Stimulated activated effector memory CD8-positive, alpha-beta T cell treated with anti-CD3 and anti-CD28 coated beads, Interleukin-12 subunit alpha, Interleukin-12 subunit beta, amount 100 ng/mL, for 72 hours (primary cell): ENCODE data around the gene TNFAIP8L2.

Source experiments
- ATAC-seq: fragments of 150-1000 bp; cut with Tn5 transposase; 2 replicates; pipeline ENCODE4 v1.10.0; 2021
- DNase-seq, 2 donors: peaks; one replicate each; pipeline ENCODE4 v3.0.0; 2021 to 2022; ENCODE audit warnings: low spot score in 2 of 2
- H3K27ac Mint-ChIP-seq: one replicate; pipeline ENCODE4 v1.8.0; 2022; ENCODE audit warnings: mild to moderate bottlenecking, mixed read lengths
- H3K36me3 Mint-ChIP-seq: one replicate; pipeline ENCODE4 v1.8.0; 2022; ENCODE audit warnings: mild to moderate bottlenecking, mixed read lengths
- H3K4me1 Mint-ChIP-seq: one replicate; pipeline ENCODE4 v1.8.0; 2022; ENCODE audit warnings: mixed read lengths
- H3K4me3 Mint-ChIP-seq: one replicate; pipeline ENCODE4 v1.8.0; 2022; ENCODE audit warnings: mild to moderate bottlenecking, mixed read lengths
- H3K9me3 Mint-ChIP-seq: one replicate; pipeline ENCODE4 v1.8.0; 2022; ENCODE audit warnings: mixed read lengths

The TNFAIP8L2 gene

DNA sequence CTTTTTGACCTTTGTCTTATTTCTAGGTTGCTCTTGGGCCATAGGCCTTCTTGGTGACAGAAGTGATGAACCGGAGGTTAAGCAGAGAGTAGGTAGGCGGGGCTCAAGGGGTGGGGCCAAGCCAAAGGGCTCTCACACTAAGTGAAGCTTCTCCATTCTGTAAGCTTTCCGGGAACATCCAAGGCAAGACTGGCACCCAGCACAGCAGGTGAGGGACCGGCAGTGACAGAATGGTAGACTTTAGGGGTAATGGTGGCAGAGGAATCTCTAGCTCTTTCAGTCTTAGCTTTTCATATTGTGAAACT, at the start of gene TNFAIP8L2:
Gene TNFAIP8L2 (plus strand): TSS at position 135 of the 305 bp plus-strand sequence. CDS start 2,049 bp downstream, outside the sequence.
- H3K4me1 Mint-ChIP-seq: peaks cover 47% of the 10 kb centered on the region
- peak within 1 kb of the TSS; percentile 100 for H3K4me3 Mint-ChIP-seq
- peak within 1 kb of the TSS; percentile 100 for H3K27ac Mint-ChIP-seq
- DNase-seq (peak in 1 of 2 donors; percentile 85), ATAC-seq (peak; percentile 91)
- H3K36me3 Mint-ChIP-seq: peaks cover 52% of the 10 kb centered on the region
- no peaks in the 10 kb centered on the region for H3K9me3 Mint-ChIP-seq

DNA sequence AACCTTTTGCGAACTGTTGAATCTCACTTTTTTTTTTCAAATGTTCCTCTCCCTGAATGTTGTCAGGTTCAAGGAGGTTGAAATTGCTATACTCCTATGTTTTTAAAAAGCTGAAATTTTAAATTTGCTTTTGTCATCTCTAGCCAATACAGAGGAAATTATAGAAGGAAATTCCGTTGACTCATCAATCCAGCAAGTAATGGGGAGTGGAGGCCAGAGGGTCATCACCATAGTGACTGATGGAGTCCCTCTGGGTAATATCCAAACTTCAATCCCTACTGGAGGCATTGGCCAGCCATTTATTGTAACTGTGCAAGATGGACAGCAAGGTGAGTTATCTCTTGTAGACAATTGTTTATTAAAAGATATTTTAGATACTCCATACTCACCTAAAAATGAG, 49.6 kb upstream of the TNFAIP8L2 start:
- H3K27ac Mint-ChIP-seq: no peak overlapping the region
- no peaks in the 10 kb centered on the region for H3K4me1 Mint-ChIP-seq
- H3K9me3 Mint-ChIP-seq: no peaks in the 10 kb centered on the region
- ATAC-seq (no peak), DNase-seq (no peak)
- H3K36me3 Mint-ChIP-seq: peaks cover 37% of the 10 kb centered on the region
- no peak overlapping the region for H3K4me3 Mint-ChIP-seq

DNA sequence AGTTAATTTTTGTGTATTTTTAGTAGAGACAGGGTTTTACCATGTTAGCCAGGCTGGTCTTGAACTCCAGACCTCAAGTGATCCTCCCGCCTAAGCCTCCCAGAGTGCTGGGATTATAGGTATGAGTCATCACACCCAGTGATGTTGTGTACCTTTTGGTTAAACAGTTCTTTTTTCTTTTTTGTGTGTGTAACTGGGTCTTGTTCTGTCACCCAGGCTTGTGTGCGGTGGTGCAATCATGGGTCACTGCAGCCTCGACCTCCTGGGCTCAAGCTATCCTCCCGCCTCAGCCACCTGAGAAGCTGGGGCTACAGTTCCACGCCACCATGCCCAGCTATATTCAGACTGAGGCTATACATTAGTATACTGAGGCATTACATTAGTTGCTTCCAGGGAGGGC, 48.1 kb upstream of the TNFAIP8L2 start:
- H3K9me3 Mint-ChIP-seq: no peaks in the 10 kb centered on the region
- no peak overlapping the region for H3K4me3 Mint-ChIP-seq
- no peaks in the 10 kb centered on the region for H3K4me1 Mint-ChIP-seq
- no peak overlapping the region for H3K27ac Mint-ChIP-seq
- DNase-seq (no peak), ATAC-seq (no peak)
- peaks cover 37% of the 10 kb centered on the region for H3K36me3 Mint-ChIP-seq

DNA sequence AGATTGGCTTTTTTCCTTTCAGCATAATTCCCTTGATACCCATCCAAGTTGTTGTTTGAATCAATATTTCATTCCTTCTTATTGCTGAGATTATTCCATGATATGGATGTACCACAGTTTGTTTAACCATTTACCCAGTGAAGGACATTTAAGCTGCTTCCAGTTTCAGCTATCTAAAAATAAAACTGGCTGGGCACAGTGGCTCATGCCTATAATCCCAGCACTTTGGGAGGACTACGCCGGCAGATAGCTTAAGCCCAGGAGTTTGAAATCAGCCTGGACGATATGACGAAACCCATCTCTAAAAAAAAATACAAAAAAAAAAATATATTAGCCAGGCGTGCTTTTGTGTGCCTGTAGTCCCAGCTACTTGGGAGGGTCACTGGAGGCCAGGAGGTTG, 42.6 kb upstream of the TNFAIP8L2 start:
- ATAC-seq: no peak

DNA sequence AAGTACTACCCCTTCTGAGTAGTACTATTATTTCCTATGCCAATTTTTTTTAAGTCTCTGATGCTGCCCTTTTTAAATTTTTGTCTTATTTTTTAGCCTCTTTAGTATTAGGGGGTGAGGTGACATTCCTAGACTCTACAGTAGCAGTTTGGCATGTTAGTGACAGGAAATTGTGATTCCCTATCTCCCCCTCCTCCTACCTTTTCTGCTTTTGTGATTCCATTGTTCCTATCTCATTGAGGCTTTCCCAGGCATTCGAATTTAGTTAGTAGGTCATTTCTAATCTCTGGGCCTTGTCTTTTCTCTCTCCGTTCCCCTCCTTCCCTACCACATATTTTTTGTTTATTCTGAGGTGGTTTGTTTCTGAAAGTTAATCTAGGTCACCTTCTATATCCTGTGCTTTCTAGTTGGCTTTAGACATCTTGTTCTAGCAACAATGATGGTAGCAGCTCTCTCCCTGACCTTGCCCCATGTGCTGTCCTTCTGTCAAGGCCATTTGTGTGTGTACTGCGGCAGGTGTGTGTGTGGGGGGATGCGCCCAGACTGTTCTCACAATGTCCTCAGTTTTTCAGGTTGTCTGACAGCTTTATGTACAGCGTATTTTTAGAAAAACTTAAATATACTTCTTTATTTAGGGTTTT, 31.6 kb upstream of the TNFAIP8L2 start:
- no peaks in the 10 kb centered on the region for H3K9me3 Mint-ChIP-seq
- H3K36me3 Mint-ChIP-seq: peaks cover 22% of the 10 kb centered on the region
- H3K4me1 Mint-ChIP-seq: peaks cover 9% of the 10 kb centered on the region
- DNase-seq (no peak), ATAC-seq (no peak)
- no peak overlapping the region for H3K4me3 Mint-ChIP-seq
- peak overlapping the region; percentile 84 for H3K27ac Mint-ChIP-seq

More for the DNA sequence above, 42.6 kb upstream of the TNFAIP8L2 start:
- Mint-ChIP-seq H3K36me3 (peaks cover 28% of the 10 kb centered on the region), H3K4me3 (no peak overlapping the region), H3K4me1 (no peaks in the 10 kb centered on the region), H3K9me3 (no peaks in the 10 kb centered on the region), H3K27ac (no peak overlapping the region)
- no peak for DNase-seq

DNA sequence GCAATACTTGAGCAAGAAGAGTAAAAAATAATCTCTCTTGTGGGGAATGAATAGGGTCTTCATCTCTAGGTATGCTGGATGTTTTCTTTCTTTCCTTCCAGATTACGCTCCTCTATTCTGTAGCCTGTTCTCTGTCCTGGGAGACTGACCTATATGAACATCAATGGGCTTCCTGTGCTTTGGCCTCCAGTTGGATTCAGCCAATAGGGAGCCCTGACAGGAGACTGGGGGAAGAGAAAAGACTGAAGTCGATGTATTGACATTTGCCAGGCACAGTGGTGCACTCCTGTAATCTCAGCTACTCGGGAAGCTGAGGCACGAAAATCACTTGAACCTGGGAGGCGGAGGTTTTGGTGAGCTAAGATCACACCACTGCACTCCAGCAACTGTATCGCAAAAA, 27.6 kb upstream of the TNFAIP8L2 start:
- peaks cover 10% of the 10 kb centered on the region for H3K36me3 Mint-ChIP-seq
- no peak overlapping the region for H3K27ac Mint-ChIP-seq
- peaks cover 9% of the 10 kb centered on the region for H3K4me1 Mint-ChIP-seq
- ATAC-seq: no peak
- H3K4me3 Mint-ChIP-seq: no peak overlapping the region
- H3K9me3 Mint-ChIP-seq: no peaks in the 10 kb centered on the region
- no peak for DNase-seq

DNA sequence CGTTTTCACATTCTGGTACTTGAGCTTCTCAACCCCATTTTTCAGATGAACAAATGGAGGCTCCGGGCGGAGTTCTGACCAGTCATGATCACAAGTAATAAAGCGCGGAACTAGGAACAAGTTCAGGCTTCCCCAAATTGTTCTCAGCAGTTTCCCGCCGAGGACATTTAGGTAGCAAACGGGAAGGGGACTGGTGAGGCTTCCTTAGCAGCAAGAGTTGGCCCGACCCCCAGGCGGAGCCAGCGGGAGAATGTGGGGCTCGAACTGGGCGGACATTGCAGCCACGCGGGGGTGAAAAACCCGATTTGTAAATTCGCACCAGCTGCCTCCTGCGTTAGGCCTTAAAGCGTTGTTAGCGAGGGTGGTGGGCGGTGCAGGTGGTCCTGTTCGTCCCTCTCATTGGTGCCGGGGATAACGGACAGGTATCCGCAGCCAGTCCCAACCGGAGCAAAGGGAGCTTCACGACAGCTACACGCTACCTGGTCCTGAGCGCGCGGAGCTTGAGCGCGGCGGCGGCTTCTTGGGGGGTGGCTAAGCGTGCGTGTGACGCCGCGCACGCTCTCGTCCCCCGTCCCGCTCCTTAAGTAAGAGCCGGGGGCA, 25.4 kb upstream of the TNFAIP8L2 start:
- H3K9me3 Mint-ChIP-seq: no peaks in the 10 kb centered on the region
- peak; percentile 95 for ATAC-seq
- DNase-seq: peak; percentile 29 to 71
- H3K4me3 Mint-ChIP-seq: peak overlapping the region; percentile 59
- no peaks in the 10 kb centered on the region for H3K4me1 Mint-ChIP-seq
- peak overlapping the region; percentile 40 for H3K27ac Mint-ChIP-seq
- no peaks in the 10 kb centered on the region for H3K36me3 Mint-ChIP-seq

DNA sequence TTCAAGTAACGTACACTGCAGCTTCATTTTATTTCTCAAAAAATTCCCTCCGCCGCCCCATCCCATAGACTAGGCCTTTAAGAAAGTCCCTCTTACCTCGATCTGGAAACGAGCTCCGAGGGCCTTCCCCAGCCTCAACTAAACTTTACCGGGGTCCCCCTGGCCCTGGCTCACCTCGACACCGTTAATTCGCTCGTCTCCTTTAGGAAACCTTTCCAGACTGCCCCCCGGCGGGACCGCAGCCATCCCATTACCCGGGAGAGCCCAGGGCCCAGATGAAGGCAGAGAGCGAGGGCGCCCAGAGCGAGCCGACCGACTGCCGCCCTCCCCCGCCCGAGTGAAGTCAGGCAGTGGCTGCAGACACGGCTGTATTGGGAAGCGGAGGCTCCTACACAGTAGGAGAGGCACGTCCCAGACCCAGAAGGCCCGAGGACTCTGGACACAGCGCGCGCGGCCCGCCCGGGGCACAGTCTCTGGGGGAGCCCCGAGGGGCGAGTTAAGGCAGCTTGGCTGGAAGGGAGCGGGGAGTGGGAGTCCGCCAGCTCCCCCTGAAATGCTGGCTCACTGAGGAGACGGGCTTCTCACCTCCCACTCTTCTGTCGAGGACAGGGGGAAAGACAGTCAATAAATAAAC, 24.6 kb upstream of the TNFAIP8L2 start:
- Mint-ChIP-seq H3K9me3 (no peaks in the 10 kb centered on the region), H3K4me3 (peak overlapping the region; percentile 59), H3K36me3 (no peaks in the 10 kb centered on the region), H3K27ac (peak overlapping the region; percentile 40), H3K4me1 (no peaks in the 10 kb centered on the region)
- no peak for ATAC-seq
- DNase-seq: no peak

DNA sequence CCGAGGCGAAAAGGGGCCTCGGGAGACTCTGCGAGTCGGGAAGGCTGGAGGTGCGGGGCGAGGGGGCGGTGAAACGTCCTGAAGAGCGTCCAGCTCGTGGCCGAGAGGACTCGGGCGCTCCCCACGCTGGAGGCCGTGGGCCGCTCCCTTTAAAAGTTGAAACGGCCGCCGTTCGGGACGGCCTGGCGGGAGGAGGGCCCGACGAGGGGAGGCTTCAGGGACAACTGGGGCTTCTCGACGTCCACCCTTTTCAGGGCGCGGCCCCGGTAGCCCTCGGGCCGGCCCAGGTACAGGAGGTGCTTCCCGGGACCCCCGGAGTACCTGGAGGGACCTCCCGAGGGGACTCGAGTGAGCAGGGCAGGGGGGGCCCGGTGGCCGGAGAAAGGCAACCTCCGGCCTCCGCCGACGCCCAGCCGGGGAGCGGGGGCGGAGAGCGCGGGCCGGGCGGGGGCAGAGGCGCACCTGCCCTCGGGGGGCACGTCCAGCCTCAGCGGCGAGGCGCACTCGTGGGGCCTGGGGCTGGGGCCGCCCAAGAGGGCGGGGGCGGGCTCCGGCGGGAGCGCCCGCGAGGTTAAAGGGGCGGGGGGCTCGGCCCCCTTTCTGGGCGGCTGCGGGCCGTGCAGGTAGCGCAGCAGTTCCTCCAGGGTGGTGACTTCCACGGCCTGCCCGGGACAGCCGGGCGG, 24.0 kb upstream of the TNFAIP8L2 start:
- Mint-ChIP-seq H3K27ac (no peak overlapping the region), H3K4me1 (no peaks in the 10 kb centered on the region), H3K9me3 (no peaks in the 10 kb centered on the region), H3K36me3 (no peaks in the 10 kb centered on the region), H3K4me3 (peak overlapping the region; percentile 59)
- no peak for ATAC-seq
- DNase-seq: no peak

DNA sequence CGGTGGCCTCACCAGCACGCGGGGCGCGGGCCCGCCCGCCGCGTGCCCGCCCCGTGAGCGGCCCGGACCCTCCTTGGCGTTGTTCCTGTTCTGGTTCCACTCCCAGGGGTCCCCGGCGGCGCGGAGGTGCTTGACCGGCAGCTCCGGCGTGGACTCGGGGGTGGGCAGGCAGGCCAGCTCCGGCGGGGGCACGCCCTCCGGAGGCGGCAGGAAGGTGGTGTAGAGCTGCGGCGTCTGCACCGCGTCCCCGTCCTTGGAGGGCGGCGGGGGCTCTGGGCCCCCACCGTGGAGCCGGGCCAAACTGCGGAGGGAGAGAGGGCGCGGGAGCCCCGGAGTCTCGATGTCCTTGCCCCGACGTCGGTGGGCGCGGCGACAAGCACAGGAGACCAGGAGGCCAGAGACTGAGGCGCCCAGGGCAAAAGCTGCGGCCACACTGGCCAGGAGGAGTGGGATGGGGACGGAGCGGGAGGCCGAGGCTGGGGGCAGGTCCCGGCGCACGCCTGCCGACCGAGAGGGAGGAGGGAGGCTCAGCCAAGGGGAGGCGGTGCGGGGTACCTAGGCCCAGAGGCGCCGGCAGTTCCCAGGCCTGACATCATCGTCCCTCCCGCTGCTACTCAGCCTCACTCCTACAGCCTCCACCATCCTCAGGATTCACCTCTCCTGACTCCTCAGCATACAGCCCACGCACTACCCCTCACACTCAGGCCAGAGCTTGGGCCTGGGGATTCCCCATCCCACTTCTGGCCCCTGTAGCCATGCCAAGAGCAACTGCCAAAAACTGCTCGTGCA, 23.2 kb upstream of the TNFAIP8L2 start:
- no peak for DNase-seq
- Mint-ChIP-seq H3K36me3 (no peaks in the 10 kb centered on the region), H3K9me3 (no peaks in the 10 kb centered on the region), H3K27ac (no peak overlapping the region), H3K4me1 (no peaks in the 10 kb centered on the region), H3K4me3 (no peak overlapping the region)
- ATAC-seq: no peak

DNA sequence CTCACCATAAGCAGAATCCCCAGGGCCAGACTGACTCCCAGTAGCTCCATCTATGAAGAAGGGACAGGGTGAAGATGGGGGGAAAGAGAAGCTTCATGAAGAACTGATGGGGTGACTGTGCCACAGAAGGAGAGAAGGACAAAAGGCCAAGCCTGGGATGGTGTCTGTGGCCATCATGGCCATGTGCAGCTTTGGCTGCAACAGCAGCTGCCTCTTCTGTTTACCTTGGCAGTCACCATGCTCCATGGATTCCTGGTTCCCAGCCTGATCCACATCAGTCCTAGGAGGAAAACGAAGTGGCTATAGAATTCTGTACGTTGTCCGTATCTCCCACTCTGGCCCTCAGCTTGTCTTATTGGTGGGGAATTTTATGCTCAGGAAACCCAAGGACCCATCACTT, 22.1 kb upstream of the TNFAIP8L2 start:
- Mint-ChIP-seq H3K36me3 (no peaks in the 10 kb centered on the region), H3K4me3 (no peak overlapping the region), H3K4me1 (no peaks in the 10 kb centered on the region), H3K9me3 (no peaks in the 10 kb centered on the region), H3K27ac (no peak overlapping the region)
- ATAC-seq (no peak), DNase-seq (no peak)

DNA sequence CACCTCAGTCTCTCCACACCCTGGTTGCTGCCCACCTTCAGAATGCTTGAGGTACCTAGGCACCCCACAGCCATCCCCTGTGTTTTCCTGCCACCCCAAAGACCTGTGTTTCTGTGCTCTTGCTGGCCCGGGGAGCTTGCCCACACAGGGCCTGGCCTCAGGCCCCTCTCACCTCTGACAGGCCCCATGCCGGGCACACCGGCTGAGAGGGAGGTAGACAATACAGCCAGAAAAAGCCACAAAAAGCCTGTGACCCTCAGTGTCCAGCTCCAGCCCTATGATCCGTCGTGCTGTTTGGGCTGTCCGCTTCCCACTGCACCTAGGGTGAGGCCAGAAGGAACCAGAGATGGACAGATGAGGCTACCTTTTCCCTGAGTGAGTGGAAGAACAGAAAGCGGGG, 21.5 kb upstream of the TNFAIP8L2 start:
- Mint-ChIP-seq H3K4me1 (no peaks in the 10 kb centered on the region), H3K9me3 (no peaks in the 10 kb centered on the region), H3K27ac (peak overlapping the region; percentile 65)

DNA sequence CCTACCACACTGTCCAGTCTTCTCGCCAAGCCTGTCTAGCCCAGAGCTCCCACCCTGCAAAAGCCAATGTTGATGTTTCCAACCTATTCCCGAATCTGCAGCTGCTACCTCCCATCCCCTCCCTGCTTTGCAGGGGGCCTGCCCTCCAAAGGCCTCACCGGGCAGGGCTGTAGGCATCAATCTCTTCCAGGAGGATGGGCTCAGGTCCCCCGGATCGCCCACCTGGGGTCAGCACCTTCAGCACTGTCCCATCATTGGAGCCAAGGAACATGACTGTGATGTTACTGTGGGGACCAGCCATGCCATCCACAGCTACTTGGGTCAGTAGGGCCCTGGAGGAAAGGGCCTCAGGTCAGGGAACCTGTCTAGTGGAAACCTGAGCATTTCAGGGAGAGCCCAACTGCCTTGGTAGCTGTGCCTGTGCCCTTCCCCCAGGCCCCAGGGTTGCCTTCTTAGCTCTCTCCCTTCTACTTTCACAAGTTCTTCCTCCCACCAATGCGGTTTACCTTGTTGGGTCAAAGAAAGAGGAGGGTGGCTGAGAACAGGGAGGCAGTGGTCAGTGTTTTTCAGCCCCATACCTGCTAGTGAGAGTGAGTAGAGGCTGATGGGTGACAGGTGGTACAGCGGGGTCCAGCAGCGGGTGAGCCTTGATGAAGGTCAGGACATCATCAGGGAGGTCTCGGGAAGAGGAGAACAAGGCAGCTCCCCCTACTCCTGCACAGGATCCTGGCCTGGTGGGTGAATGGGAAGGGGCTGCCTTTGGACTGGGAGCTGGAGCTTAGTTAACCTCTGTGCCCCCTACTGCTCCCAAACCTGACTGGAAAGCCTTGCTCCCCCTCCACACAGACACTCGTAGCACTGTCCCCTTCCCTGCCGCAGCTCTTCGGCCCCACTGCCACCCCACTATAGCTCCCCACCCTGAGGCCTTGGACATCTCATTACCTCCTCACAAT, 20.7 kb upstream of the TNFAIP8L2 start:
- H3K27ac Mint-ChIP-seq: peak overlapping the region; percentile 65
- ATAC-seq (no peak), DNase-seq (no peak)
- no peaks in the 10 kb centered on the region for H3K9me3 Mint-ChIP-seq
- no peaks in the 10 kb centered on the region for H3K4me1 Mint-ChIP-seq
- H3K4me3 Mint-ChIP-seq: no peak overlapping the region
- no peaks in the 10 kb centered on the region for H3K36me3 Mint-ChIP-seq

More for the DNA sequence above, 21.5 kb upstream of the TNFAIP8L2 start:
- DNase-seq: no peak
- no peak for ATAC-seq
- Mint-ChIP-seq H3K36me3 (no peaks in the 10 kb centered on the region), H3K4me3 (no peak overlapping the region)

DNA sequence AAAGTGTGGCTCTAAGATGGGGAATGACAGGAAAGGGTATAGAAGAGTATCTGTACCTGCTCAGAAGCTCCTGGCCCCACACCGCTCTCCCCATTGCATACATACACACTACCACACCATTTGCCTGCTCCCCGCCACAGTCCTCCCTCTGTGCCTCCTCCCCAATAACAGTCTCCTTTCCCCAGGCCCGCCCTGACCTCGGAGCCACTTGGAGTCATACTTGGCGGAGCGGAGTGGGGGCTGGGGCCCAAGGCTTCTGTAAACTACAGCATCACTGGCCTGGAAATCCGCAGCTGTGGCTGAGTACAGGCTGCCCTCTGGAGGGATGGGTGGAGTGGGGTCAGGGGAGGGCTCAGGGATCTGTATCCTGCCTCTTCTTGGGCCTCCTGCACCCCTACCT, 18.7 kb upstream of the TNFAIP8L2 start:
- no peaks in the 10 kb centered on the region for H3K36me3 Mint-ChIP-seq
- DNase-seq (no peak), ATAC-seq (no peak)
- no peak overlapping the region for H3K4me3 Mint-ChIP-seq
- H3K9me3 Mint-ChIP-seq: no peaks in the 10 kb centered on the region
- no peaks in the 10 kb centered on the region for H3K4me1 Mint-ChIP-seq
- H3K27ac Mint-ChIP-seq: no peak overlapping the region
